Suprapubic skin (tissue), 4 donors: Measurements from ENCODE around the gene TCF15.

Experiments used
- CTCF ChIP-seq, 2 donors: fragments of 200-600 bp in 1 of 2; fragments of 450-650 bp in 1 of 2; sonication (generic) in 1 of 2; IDR thresholded peaks; one replicate each; pipeline ENCODE4 v1.5.1; 2016 to 2019; ENCODE audit warnings: antibody characterized with exemption in 2 of 2, mild to moderate bottlenecking in 1 of 2, moderate library complexity in 1 of 2
- EP300 ChIP-seq: sonication (generic); formaldehyde crosslinking; IDR thresholded peaks from one replicate; pipeline ENCODE4 v1.6.1; 2017; ENCODE audit warnings: antibody characterized with exemption
- POLR2A ChIP-seq, 2 donors: fragments of 450-650 bp; IDR thresholded peaks; one replicate each; pipeline ENCODE4 v1.6.1; 2017; ENCODE audit warnings: antibody characterized with exemption in 2 of 2, mild to moderate bottlenecking in 2 of 2, moderate library complexity in 2 of 2
- POLR2AphosphoS5 ChIP-seq, 3 donors: sonication (generic); formaldehyde crosslinking; IDR thresholded peaks; one replicate each; pipeline ENCODE4 v1.6.1; 2017; ENCODE audit warnings: antibody characterized with exemption in 3 of 3

GRCh38 chr20:637559-637958 lies 27.4 kb upstream of the TCF15 start:
- no peak for TF ChIP-seq CTCF (IDR thresholded peaks at IDR 0.05)
- TF ChIP-seq POLR2A (IDR thresholded peaks at IDR 0.05) = no peak
- TF ChIP-seq EP300 = no peak
- no peak for TF ChIP-seq POLR2AphosphoS5 (IDR thresholded peaks at IDR 0.05)
